ENCODE data around the gene NTF3.

The NTF3 gene

DNA sequence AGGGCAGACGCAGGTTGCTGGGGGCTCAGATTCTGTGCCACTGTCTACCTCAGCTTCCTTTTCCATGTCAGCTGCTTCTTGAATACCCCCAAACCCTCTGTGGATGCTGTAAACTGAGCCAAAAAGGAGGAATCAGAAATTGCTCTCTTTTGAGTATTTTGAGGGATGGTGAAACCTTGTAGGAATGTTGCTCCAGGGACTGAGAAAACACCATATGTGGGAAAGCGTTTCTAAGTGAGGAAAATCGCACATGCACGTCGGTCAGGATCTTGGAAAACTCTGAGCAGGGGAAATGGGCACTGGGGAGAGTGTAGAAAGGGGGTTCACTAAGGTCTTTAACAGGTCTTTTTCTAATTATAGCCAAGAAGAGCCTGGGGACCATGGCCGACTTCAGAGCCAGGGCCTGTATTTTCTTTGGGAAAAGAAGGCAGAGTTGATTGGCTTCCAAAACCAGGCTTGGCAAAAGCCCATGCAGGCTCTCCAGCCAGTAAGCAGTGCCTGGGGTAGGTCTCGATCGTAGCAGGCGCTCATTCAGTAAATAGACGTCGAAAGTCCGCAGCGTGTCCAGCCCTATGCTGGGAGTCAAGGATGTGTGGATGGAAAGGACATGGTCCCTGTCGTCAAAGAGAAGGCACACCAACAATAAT is 58.0 kb downstream of the NTF3 start:
- DNase-seq: no peak

DNA sequence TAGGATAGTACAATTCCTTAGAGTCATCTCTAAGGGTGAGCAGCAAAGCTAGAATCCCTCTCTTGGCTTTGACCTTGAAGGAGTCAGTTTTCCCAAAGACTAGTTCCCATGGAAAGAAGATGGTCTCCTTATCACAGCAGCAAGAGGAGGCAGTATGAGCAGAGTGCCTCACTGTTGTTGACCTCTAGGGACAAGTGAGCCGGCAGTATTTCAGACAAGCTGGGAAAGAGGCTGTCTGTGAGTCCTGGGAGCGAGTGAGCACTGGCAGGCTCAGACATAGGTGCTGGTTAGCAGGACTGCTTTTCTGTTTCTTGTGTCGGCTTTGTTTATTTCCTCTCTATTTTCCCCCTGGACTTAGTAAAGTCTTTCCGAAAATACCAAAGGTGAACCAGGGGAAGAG is 60.7 kb downstream of the NTF3 start:
- DNase-seq: no peak

DNA sequence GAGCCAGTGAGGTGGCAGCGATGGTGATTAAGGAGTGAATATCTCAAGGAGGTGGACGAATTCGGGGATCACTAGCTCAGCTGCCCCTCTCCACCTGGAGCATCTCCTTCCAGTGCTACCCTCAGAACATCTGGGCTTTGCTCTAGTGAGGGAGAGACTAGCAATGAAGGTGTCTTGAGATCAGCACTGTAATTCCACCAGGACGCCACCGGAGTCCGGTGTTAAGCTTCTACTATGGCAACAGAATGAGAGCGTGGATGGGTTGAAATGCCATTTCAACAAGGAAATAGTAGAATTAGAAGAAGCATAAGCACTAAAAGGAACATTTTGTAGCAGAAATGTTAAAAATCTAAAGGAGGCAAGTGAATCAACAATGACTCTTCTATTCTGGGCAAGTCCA is 61.1 kb downstream of the NTF3 start:
- no peak for DNase-seq

DNA sequence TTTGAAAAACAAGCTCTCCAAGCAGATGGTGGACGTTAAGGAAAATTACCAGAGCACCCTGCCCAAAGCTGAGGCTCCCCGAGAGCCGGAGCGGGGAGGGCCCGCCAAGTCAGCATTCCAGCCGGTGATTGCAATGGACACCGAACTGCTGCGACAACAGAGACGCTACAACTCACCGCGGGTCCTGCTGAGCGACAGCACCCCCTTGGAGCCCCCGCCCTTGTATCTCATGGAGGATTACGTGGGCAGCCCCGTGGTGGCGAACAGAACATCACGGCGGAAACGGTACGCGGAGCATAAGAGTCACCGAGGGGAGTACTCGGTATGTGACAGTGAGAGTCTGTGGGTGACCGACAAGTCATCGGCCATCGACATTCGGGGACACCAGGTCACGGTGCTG is 62.4 kb downstream of the NTF3 start:
- no peak for DNase-seq

DNA sequence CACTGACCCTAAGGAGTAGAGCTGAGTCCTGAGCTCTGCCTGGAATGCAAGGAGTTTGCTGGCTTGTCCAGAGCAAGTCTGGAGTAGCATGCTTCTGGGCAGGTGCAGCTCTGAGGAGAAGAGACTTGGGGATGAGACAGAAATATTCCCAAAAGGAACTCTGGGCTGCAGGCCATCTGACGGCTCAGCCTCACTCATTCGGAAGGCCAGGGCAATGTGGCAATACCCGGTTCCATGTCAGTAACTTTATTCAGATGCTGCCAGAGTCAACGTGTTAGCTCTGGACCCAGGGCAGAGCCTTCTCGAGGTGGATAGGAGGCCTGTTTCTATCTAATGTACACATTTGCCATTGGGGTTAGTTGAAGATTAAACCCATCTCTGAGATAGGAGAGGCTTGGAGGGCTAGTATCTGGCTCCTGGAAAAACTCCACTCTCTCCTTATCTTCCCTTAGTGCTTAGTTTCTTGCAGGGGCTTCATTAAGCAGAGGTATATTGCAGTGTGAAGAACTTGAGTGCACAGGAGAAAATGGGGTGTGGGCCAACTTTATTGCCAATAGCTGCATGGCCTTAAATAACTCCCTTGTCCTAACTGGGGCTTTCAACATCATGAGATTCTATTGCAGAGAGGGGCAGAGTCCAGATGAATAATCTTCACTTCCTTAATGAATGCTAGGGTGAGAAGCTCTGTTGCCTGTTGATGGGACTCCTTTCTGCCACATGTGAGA is 65.6 kb downstream of the NTF3 start:
- DNase-seq: no peak

DNA sequence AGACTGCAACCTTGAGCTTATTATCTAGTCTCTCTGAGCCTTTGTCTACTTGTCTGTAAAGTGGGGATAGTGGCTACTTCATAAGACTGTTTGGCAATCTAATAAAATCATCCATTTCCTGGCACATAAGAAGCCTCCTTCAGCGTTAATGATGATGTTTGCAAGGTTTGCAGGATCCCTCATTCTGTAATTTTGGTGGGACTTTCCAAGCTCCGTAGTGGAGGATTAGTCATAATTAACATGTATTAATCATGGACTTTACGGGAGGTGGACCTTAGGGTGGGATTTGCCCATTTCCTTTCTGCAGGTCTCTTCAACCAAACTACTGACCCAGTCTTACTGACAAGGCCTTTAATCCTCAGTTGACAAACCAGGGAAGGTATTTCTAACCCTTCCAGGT is 66.2 kb downstream of the NTF3 start:
- DNase-seq: no peak

DNA sequence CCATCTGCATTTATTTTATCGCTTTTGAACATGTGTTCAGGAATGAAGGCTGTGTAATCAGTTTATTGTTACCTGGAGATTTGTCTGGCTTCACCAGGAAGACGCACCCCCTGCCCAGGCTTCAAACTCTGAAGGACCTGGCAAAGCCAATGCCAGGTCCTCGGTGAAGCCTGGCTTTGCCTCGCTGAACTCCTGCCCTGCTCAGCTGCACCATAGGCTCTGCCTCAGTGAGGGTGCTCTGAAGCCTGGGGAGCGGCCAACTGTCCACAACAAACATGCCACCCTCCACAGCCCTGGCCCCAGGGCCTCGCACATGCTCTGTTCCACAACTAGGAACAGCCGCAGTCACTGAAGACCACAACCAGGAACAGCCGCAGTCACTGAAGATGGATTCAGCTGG is 66.9 kb downstream of the NTF3 start:
- DNase-seq: no peak

DNA sequence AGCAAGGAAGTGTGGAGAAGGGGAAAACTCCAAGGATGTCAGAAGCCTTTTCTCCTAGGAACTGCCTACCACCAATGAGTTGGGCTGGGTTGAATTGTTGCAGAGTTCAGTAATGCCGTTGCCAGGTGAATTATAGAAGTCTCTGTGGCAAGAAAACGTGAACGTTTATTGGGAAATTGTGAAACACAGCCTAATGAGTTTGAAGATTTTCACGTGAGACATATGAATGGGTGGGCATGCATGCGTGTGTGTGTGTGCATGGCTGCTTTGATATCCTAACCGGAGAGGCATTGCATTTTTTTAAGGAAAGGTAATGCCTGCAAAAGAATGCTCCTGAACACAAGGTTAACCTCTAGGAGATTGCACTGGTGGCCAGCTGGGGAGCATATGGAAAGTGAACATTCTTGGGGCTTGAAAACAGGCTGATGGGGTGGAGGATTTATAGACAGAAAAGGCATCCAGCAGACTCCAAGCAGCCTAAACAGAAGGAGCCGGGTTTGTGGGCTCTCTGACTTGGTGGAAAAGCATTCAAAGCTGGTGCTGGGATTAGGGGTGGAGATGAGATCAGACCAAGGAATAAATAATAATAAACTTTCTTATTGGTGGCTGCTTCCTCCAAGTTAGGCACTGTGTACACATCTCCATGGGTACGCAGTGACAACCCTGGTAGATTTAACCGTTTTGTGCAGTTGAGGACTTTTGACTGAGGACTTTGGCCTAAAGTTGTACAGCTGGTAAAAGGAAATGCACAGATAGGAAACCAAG is 67.8 kb downstream of the NTF3 start:
- DNase-seq: no peak

DNA sequence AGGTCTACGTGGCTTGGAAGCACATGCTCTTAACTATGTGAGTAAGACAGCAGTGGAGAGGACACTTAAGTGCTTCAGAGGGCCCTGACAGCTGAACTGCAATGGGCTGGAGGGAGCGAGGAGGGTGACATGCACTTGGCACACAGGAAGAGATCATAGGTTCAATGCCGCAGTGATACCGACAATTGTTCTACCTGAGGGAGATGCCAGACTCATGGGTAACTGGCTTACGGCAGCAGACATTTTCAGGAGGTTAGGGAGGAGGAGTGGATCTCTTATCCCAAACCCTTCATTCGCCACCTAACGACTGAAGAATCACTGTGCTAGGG is 68.4 kb downstream of the NTF3 start:
- no peak for DNase-seq

DNA sequence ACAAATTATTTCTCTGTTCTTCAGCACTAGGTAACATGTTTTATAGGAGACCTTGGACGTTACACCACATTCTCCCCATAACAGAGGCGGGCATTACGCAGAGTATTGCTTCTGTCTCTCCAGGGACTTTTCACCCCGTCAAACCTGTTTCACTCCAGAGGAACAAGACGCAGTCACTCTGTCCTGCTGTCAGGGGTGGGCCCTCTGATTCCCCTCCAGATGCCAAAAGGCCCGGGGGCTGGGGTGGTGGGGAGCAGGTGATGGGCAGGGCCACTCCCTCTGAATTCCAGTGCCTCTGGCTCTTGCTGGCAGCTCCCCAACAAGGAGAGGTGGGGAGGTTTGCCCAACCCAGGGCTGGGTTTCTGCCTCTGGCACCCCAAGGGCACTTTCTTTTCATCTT is 71.9 kb downstream of the NTF3 start:
- DNase-seq: no peak

DNA sequence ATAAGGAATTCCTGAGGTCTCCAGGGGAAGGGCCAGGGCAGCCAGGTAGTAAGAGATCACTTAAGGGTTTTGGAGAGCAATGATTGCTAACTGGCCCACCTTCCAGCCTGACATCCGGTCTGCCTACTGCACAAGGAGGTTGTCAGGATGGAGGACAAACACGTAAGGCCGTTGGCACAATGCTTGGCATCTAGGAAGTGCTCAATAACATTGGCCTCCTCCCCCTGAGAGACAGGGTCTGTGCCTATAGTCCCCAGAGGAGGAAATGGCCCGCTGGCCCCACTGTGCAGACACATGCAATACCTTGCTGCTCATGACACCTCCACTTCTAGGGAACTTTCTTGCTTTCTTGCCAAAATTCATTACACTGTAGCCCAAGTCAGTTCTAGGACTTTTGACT is 73.2 kb downstream of the NTF3 start:
- DNase-seq: no peak

DNA sequence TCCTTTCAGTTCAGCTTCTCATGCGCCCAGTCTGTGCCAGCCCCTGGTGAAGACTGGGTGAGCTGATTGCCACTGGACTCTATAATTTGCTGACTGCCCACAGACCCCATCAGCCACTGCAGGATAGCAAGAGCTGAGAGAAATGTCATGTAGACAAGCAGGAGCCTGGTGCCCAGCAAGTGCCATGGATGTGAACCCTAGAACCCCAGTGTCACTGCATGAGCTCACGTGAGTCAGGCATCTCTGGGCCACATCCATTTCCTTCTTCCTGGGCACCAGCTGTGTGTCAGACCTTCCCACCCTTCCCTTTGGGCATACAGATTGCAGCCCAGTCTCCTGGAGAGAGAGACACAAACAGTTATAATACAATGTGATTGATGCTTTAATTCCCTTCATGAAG is 73.8 kb downstream of the NTF3 start:
- DNase-seq: no peak

DNA sequence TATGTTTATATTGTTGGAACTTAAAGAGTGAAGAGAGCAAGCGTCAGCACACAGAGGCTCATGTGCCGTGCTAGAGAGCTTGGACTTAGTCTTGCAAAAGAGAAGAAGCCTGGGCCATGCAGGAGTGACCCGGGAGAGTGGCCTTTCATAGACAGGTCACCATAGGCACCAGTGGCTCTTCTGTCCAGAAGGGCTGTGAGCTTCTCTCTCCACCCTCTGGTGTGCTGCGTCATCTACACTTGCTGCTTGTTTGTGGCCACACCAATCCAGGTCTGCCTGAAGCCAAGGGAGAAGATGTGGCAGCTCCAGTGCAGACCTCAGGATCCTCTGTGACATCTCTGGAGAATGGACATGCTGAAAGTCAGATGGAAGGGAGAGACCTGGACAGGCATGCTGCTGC is 74.4 kb downstream of the NTF3 start:
- no peak for DNase-seq

DNA sequence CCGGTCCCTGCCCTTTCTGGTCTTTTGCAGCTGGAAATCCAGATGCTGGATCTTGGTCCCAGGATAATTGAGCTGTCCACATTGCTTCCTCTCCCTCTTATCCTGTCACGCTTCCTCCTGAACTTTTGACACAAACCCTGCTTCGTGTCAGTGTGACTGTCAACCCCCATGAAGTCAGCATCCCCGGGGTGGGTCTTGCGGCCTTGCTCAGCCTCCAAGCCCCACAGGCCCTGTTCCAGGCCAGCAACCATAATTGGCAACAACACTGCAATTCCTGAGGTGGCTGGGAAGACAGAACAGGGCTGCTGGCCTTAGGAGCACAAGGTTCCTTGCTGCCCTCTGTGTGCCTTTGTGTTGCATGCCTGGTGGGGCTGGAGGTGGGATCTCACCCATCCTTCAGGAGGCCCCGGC is 74.9 kb downstream of the NTF3 start:
- DNase-seq: no peak

DNA sequence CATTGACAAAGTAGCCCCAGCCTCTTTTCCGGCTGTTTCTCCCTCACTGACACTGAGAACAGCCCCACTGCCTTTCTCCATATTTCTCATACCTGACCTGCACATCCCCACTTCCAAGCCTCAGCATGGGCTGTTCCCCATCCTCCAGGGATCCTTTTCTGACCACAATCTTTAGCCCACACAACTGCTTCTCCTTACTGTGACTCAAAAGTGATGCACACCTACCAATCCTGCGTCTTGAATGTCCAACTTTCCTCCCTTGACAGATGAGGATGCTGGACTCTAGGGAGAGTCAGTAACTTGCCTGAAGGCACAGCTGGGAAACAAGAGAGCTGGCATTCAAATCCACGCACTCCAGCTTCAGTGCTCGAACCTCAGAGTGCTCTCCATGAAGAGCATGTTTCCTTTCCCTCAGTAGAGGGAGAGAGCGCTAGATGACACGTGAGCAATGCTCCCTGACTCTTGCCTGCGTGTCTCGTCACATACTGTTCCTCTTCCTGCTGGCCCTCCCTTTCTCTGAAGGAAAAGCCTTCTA is 75.6 kb downstream of the NTF3 start:
- DNase-seq: no peak

DNA sequence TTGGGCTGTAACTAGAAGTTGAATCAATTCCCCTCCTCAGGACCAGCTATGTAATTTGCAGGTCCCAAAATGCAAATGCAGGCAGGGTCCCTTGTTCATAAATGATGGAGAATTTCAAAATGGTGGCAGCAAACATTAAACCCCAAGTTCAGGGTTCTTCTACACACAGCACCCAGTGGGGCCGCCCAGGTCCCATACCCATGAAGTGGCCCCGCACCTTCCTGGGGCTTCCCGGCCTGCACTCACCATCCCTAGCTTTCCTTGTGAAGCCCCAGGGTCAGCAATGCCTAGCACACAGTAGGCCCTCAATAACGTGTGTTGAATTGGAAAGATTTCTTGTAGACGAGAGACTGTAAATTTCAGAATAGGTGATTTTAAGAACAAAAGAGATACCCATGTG is 76.0 kb downstream of the NTF3 start:
- DNase-seq: no peak

DNA sequence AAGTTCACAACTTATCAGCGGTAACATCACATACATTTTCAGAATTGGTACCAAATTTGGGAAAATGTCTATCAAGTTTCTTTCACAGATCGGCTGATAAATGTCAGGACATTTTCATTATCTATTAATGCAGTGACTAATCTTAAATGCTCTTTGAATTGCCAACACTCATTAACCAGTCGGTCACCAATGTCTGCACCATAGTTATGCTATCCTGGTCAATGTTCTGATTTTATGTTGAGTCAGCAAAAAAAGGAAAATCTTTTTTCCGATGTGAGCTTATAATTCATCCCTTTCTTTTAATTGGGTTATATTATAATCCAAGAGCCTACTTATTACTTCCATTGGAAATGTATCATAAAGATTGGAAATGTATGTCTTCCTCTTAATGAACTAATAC is 77.2 kb downstream of the NTF3 start:
- DNase-seq: no peak

DNA sequence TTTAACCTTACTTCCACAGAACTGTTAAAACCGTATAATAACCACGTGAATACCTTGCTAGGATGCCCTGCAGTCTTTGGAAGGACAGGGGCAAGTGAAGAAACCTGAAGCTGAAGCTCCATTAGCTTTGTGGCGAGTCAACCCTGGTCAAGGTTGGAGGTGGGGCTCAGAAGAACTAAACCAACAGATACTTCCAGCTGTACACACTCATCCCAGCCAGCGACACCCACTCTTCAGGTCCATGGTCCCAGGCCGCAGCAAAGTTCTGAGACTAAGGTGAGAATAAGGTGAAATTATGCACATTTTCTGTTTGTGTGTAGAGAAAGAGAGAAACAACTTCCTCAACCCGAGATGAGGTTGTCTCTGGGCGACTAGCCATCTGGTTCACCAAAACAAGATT is 77.6 kb downstream of the NTF3 start:
- DNase-seq: no peak

DNA sequence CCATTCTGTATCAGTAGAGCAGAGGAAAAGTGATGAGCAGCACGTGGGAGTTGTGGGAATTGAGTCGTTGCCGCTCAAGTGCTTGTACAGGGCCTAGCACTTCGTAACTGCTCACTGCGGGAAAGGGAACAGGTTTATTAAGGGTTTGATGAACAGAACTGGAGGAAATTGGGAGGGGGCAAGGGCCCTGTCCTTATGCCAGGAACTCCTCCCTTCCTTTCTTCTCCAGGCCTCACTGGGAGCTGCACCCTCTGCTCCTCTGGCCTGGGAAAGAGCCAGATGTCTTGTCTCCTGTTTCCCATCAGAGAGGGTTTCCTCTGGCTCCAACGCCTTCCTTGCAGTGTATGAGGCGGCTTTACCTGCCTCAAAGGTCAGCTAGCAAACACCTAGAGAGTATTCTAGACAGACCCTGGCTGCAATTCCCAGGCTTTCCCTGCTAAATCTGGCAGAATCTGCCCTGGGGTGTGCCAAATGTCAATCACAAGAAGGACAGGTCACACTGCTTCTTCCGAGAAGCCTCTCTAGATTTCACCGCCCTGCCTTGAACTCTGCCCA is 78.4 kb downstream of the NTF3 start:
- DNase-seq: no peak

DNA sequence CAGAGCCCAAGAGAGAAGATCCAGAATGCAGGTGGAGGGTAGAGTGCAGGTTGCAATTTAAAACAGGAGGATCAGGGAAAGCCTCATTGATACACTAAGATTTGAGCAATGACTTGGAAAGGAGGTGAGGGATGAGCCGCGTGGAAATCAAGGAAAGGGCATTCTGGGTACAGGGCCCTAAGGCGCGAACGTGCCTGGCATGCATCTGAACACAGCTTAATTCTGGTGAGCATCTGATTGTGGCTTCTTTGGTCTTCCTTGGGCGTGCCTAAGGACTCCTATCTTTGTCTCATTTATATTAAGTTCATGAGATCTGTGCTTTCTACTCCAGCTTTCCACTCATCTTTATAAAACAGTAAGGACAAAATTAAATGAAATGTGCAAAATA is 79.3 kb downstream of the NTF3 start:
- DNase-seq: no peak

DNA sequence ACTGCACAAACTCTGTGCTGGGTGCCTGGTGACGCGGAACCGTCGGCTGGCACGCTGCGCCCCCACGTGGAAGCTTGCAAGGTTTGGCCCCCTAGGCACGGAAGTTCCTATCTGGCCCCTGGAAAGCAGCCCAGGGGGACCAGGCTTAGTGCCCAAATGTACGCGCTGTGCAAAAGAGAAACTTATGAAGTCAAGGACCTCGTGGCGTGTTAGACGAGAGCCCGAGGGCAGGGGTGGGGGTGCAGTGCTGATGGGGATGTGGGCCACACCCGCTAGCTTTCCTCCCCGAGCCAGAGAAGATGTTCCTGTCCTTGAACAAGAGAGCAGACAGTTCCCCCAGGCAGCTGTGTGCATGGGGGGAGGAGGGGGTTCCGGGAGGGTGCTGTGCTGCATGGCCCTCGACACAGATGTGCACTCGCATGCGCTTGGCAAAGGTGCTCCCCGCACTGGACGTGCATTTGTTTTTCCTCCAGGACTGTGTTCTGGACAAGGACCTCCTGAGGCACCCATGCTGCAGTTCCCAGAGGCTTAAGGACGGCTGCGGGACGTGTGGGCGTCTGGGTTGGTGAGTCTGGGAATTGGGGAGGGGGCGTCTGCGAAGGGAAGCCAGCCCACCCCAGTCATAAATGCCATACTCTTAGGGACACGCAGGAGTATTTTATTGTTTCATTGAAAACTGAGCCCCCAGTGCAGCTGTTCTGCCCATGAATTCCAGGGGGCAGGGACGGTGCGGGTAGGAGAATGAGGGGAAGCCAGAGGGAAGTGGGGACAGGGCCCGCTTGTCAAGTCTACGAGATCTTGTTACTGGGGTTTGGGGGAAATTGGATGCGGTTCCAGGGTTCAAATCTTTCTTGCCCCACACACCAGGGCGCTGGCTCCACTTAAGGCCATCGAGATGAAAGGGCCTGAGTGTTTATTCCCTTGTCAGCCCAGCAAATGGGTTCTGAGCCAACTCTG is 80.0 kb downstream of the NTF3 start:
- no peak for DNase-seq

DNA sequence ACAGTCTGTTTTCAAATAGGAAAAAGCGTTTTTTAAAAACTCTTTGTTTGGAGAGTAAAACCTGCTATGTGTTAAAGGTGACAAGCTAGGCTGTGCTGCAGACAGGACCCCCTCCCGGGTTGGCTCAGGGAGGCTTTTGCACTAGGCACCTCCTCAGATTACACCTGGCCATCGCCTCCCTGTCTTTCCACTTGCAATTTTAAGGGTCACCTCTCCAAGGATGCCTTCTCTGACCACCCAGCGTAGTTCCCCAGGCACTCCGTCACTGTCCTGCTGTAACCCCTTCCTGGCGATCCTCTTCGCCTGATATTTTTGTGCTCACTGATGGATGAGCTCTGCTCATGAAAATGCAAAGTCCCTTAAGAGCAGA is 80.7 kb downstream of the NTF3 start:
- DNase-seq: no peak

DNA sequence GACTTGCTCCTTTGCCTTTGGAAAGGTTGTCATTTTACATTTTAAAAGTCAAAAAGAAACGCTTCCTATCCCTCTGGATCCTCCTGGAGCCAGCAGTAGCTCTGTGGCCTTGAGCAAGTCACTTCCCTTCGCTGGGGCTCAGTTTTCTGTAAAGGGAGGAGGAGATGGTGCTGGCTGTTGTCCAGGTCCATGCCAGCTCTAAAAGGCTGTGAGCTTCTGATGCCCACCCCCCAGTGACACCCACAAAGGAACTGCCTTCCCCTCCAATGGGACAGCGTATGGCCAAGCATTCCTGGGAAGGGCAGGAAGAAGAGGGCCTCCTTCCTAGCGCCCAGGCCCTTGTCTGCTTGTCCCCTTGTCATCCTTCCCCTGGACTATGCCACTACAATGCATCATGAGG is 81.5 kb downstream of the NTF3 start:
- DNase-seq: no peak
